Endothelial cell of umbilical vein (primary cell): ENCODE data around the gene CLIP1. TPM values are rescaled to one million over a fixed set of nuclear protein-coding genes. Genes with fewer than 3 reads are reported as not detected.

Experiments used
- BruUV-seq: library from RNA; stranded (reverse); fragments of 400-500 nt; replicated peaks from 2 replicates; lab custom pipeline; 2021; lab: Mats Ljungman, UMichigan
- CTCF ChIA-PET: fragments of 300-600, 350-600 bp; sonication (Branson Sonifier 250); formaldehyde crosslinking; loops from one replicate; lab custom pipeline; 2021; ENCODE audit warnings: antibody characterized with exemption, inconsistent platforms; lab: Charles Lee
- POLR2A ChIA-PET: fragments of 300-600, 350-600 bp; sonication (Branson Sonifier 250); formaldehyde crosslinking; loops from one replicate; lab custom pipeline; 2021; ENCODE audit warnings: antibody characterized with exemption, inconsistent platforms; lab: Charles Lee
- DNase-seq: peaks from one replicate; pipeline ENCODE4 v3.0.0-alpha.2; 2011; ENCODE audit warnings: low read depth, low spot score
- FAIRE-seq: peaks from 2 replicates; lab custom pipeline; 2011; peaks lifted over from hg19 to GRCh38; lab: Jason Lieb, UNC
- H2AFZ ChIP-seq: 2 replicates; pipeline ENCODE4 v1.6.0; 2012; ENCODE audit warnings: low read depth, low read length, control low read depth, inconsistent platforms
- H3K27ac ChIP-seq: 2 replicates; pipeline ENCODE4 v1.5.1; 2011; ENCODE audit warnings: low read depth, mild to moderate bottlenecking, control low read depth, low read length, moderate library complexity; ENCODE audit not compliant: insufficient read depth
- H3K27me3 ChIP-seq, 2 experiments: 2 replicates each; pipeline versions ENCODE4 v1.6.0 to v1.6.1; 2011; ENCODE audit warnings: low read length in 2 of 2, mixed read lengths in 1 of 2; ENCODE audit not compliant: control insufficient read depth in 2 of 2, insufficient read depth in 2 of 2
- H3K36me3 ChIP-seq, 2 experiments: 2 replicates in 1 of 2; 3 replicates in 1 of 2; pipeline ENCODE4 v1.5.1; 2011; ENCODE audit warnings: low read length in 2 of 2, mild to moderate bottlenecking in 1 of 2, moderate library complexity in 1 of 2; ENCODE audit not compliant: control insufficient read depth in 2 of 2, insufficient read depth in 2 of 2; ENCODE audit errors: extremely low read depth in 1 of 2
- H3K4me1 ChIP-seq: 3 replicates; pipeline ENCODE4 v1.5.1; 2011; ENCODE audit warnings: mild to moderate bottlenecking, low read length; ENCODE audit not compliant: control insufficient read depth, insufficient read depth; ENCODE audit errors: extremely low read depth
- H3K4me2 ChIP-seq: 2 replicates; pipeline ENCODE4 v1.6.1; 2011; ENCODE audit warnings: low read length, control low read depth, mixed read lengths; ENCODE audit not compliant: insufficient read depth
- H3K4me3 ChIP-seq, 3 experiments: fragments of 200-600 bp in 1 of 3; sonication (generic), shearing (Covaris generic) in 1 of 3; replicated peaks in 1 of 3; 2 replicates each; pipeline ENCODE4 v1.5.1; 2011 to 2016; ENCODE audit warnings: control low read depth in 3 of 3, low read length in 3 of 3, mild to moderate bottlenecking in 2 of 3, inconsistent platforms in 1 of 3, low read depth in 1 of 3, moderate library complexity in 1 of 3; ENCODE audit not compliant: insufficient read depth in 1 of 3
- H3K79me2 ChIP-seq: 2 replicates; pipeline ENCODE4 v1.6.0; 2012; ENCODE audit warnings: low read length, inconsistent platforms; ENCODE audit not compliant: control insufficient read depth, insufficient read depth
- H3K9ac ChIP-seq: replicated peaks from 2 replicates; pipeline ENCODE3; 2011; ENCODE audit warnings: low read length, control low read depth; ENCODE audit not compliant: insufficient read depth; ENCODE audit errors: extremely low read depth
- H3K9me1 ChIP-seq: replicated peaks from 3 replicates; pipeline ENCODE4 v1.6.0; 2011; ENCODE audit warnings: mild to moderate bottlenecking, low read length; ENCODE audit not compliant: control insufficient read depth, insufficient read depth; ENCODE audit errors: extremely low read depth
- H3K9me3 ChIP-seq: replicated peaks from 2 replicates; pipeline ENCODE4 v1.5.1; 2012; ENCODE audit warnings: low read length, inconsistent platforms; ENCODE audit not compliant: control insufficient read depth, insufficient read depth
- H4K20me1 ChIP-seq: replicated peaks from 2 replicates; pipeline ENCODE3; 2011; ENCODE audit warnings: mild to moderate bottlenecking, low read length; ENCODE audit not compliant: control insufficient read depth, insufficient read depth; ENCODE audit errors: extremely low read depth
- CTCF ChIP-seq, 2 donors: IDR thresholded peaks; 1 replicate in 1 of 2; 2 replicates in 1 of 2; pipeline ENCODE4 v1.5.1; 2011; ENCODE audit warnings: low read length in 2 of 2, mild to moderate bottlenecking in 2 of 2, moderate library complexity in 2 of 2, control low read depth in 1 of 2, inconsistent platforms in 1 of 2, low read depth in 1 of 2; ENCODE audit not compliant: insufficient read depth in 1 of 2; ENCODE audit errors: extremely low read depth in 1 of 2
- EZH2 ChIP-seq: IDR thresholded peaks from 2 replicates; pipeline ENCODE4 v1.6.1; 2012; ENCODE audit warnings: borderline replicate concordance, low read depth, mild to moderate bottlenecking, moderate library complexity, low read length, inconsistent platforms; ENCODE audit not compliant: severe bottlenecking
- FOS ChIP-seq: IDR thresholded peaks from 2 replicates; pipeline ENCODE4 v1.6.1; 2011; ENCODE audit warnings: mild to moderate bottlenecking, low read length, moderate library complexity, borderline replicate concordance; ENCODE audit not compliant: insufficient read depth
- GATA2 ChIP-seq: IDR thresholded peaks from 2 replicates; pipeline ENCODE4 v1.7.0; 2011; ENCODE audit warnings: low read depth, mild to moderate bottlenecking, moderate library complexity, mixed read lengths, low read length; ENCODE audit not compliant: insufficient read length, insufficient read depth
- JUN ChIP-seq: IDR thresholded peaks from 2 replicates; pipeline ENCODE4 v1.6.1; 2011; ENCODE audit warnings: borderline replicate concordance, low read depth; ENCODE audit not compliant: insufficient read length, insufficient read depth
- MAX ChIP-seq: IDR thresholded peaks from 2 replicates; pipeline ENCODE4 v1.6.1; 2011; ENCODE audit not compliant: insufficient read depth, insufficient read length
- MYC ChIP-seq: IDR thresholded peaks from one replicate; pipeline ENCODE4 v1.6.1; 2011; ENCODE audit warnings: mild to moderate bottlenecking, low read depth, low read length
- POLR2A ChIP-seq: IDR thresholded peaks from 2 replicates; pipeline ENCODE4 v1.6.1; 2012; ENCODE audit warnings: low read depth, mild to moderate bottlenecking, control low read depth, low read length
- POLR2AphosphoS5 ChIP-seq: IDR thresholded peaks from 2 replicates; pipeline ENCODE4 v1.6.1; 2012; ENCODE audit warnings: low read depth, mild to moderate bottlenecking, control low read depth, low read length, moderate library complexity; ENCODE audit not compliant: insufficient read depth
- dilution Hi-C: fragments of 300-500 bp; cut with MboI; formaldehyde crosslinking; loops from one replicate; pipeline ENCODE4 v1.15.0; 2019; ENCODE audit warnings: low sequenced_read_pairs; ENCODE audit not compliant: extremely low pct_ligation_motif_present
- intact Hi-C: fragments of 100-400 bp; cut with micrococcal nuclease; formaldehyde crosslinking; loops from one replicate; pipeline ENCODE4 v1.10.0; 2022
- polyA plus RNA-seq, 4 experiments: library from polyadenylated mRNA; depleted of rRNA in 3 of 4; stranded (reverse) in 3 of 4; unstranded in 1 of 4; fragments of >200 nt; gene quantifications; 2 replicates each; pipeline versions ENCODE4 v1.2.1 to v1.2.3, GENCODE V29; 2011 to 2012; ENCODE audit warnings: missing spikeins in 1 of 4
- total RNA-seq: library from RNA; stranded (reverse); gene quantifications from 2 replicates; pipeline ENCODE4 v1.2.3, GENCODE V29; 2021

CLIP1 gene
- total and polyA plus RNA-seq, 2 donors (not counting 3 experiments of a cell fraction or from before 2014, with no cell fraction given), result 56.5 to 84.3 TPM

DNA sequence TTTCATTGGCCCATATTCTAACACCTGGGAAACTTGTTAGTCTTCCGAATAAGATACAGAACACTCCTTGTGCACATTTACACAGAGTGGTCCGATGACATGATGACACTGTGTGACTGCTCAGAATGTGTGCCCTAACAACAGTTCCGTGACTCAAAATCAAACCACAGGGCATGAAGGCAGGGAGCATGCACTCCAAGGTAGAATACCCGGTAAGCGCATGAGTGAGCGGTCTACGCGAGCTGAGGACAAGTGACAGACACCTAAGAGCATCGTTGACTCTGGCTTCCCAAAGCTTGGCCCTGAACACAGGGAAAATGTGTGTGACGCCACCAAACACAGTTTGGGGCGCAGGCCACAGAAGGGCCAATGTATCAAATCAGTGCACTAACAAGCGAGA, 18.6 kb downstream of the CLIP1 start:
- TF ChIP-seq CTCF (IDR thresholded peaks at IDR 0.05; ENCODE audit: extremely low read depth in 1 of 2, insufficient read depth in 1 of 2, low read depth in 1 of 2, low read length in 2 of 2), result no peak
- no peak for TF ChIP-seq EZH2
- TF ChIP-seq MYC, result no peak
- TF ChIP-seq JUN, result no peak
- TF ChIP-seq POLR2A, result no peak
- TF ChIP-seq GATA2, result no peak
- no peak for TF ChIP-seq FOS
- TF ChIP-seq MAX, result no peak
- no peak for TF ChIP-seq POLR2AphosphoS5
- dilution Hi-C loops, result no loop called here

More for the DNA sequence above, 18.6 kb downstream of the CLIP1 start:
- H3K36me3 ChIP-seq, result peaks cover 0 to 1% of the 10 kb centered on the region in 2 experiments
- H3K9ac ChIP-seq, result no peak overlapping the region
- peaks cover 40% of the 10 kb centered on the region for H3K79me2 ChIP-seq
- FAIRE-seq (no peak), DNase-seq (no peak)
- ChIA-PET POLR2A (no interaction called here), CTCF (interaction anchor here (0.9 to 8.0 kb wide), 4 partner anchors 10 to 66 kb away, joined by 5 to 428 read pairs (median 21); no protein-coding TSS in a partner anchor)
- no peak overlapping the region for H3K4me3 ChIP-seq
- no peaks in the 10 kb centered on the region for H3K9me3 ChIP-seq
- H3K9me1 ChIP-seq, result no peaks in the 10 kb centered on the region
- intact Hi-C loops, result no loop called here
- no TSS peak for BruUV-seq
- peaks cover 18% of the 10 kb centered on the region for H3K4me1 ChIP-seq
- H3K27me3 ChIP-seq, result no peaks in the 10 kb centered on the region
- no peak overlapping the region for H3K4me2 ChIP-seq
- no peak overlapping the region for H2AFZ ChIP-seq
- H4K20me1 ChIP-seq, result no peaks in the 10 kb centered on the region
- no peak overlapping the region for H3K27ac ChIP-seq
